ENCODE data around the gene HSD17B14.
"Not testable (repeated sequence)": the region's sequence is repeated elsewhere in the genome, so short reads cannot be mapped to it uniquely, and the experiment has no call there.

Gene HSD17B14

GRCh38 chr19:48806818-48807589, 29.3 kb downstream of the HSD17B14 start:
- peak; percentile 35 for DNase-seq
- in situ Hi-C loops (cut with HindIII; ENCODE audit: low pct_ligation_motif_present, low pct_unique_long_range_greater_than_20kb, low sequenced_read_pairs), result no loop called here

GRCh38 chr19:48806518-48806817, 29.8 kb downstream of the HSD17B14 start:
- in situ Hi-C loops (cut with HindIII; ENCODE audit: low pct_ligation_motif_present, low pct_unique_long_range_greater_than_20kb, low sequenced_read_pairs), result no loop called here
- DNase-seq, result no peak

- in situ Hi-C loops (cut with HindIII; ENCODE audit: low pct_ligation_motif_present, low pct_unique_long_range_greater_than_20kb, low sequenced_read_pairs), result no loop called here
- no peak for DNase-seq
Observed at GRCh38 chr19:48805452-48805851, 30.8 kb downstream of the HSD17B14 start.

- in situ Hi-C loops (cut with HindIII; ENCODE audit: low pct_ligation_motif_present, low pct_unique_long_range_greater_than_20kb, low sequenced_read_pairs), result no loop called here
- no peak for DNase-seq
Observed at GRCh38 chr19:48804496-48804895, 31.8 kb downstream of the HSD17B14 start.

GRCh38 chr19:48802623-48803022, 33.7 kb downstream of the HSD17B14 start:
- in situ Hi-C loops (cut with HindIII; ENCODE audit: low pct_ligation_motif_present, low pct_unique_long_range_greater_than_20kb, low sequenced_read_pairs), result no loop called here
- no peak for DNase-seq

GRCh38 chr19:48799358-48800300, 36.7 kb downstream of the HSD17B14 start:
- in situ Hi-C loops (cut with HindIII; ENCODE audit: low pct_ligation_motif_present, low pct_unique_long_range_greater_than_20kb, low sequenced_read_pairs), result no loop called here
- DNase-seq, result no peak

- DNase-seq, result no peak
- in situ Hi-C loops (cut with HindIII; ENCODE audit: low pct_ligation_motif_present, low pct_unique_long_range_greater_than_20kb, low sequenced_read_pairs), result no loop called here
Observed at GRCh38 chr19:48798937-48799336, 37.4 kb downstream of the HSD17B14 start.

GRCh38 chr19:48797103-48797502, 39.2 kb downstream of the HSD17B14 start:
- no peak for DNase-seq
- in situ Hi-C loops (cut with HindIII; ENCODE audit: low pct_ligation_motif_present, low pct_unique_long_range_greater_than_20kb, low sequenced_read_pairs), result no loop called here

- in situ Hi-C loops (cut with HindIII; ENCODE audit: low pct_ligation_motif_present, low pct_unique_long_range_greater_than_20kb, low sequenced_read_pairs), result no loop called here
- no peak for DNase-seq
Observed at GRCh38 chr19:48796298-48797083, 39.8 kb downstream of the HSD17B14 start.

- in situ Hi-C loops (cut with HindIII; ENCODE audit: low pct_ligation_motif_present, low pct_unique_long_range_greater_than_20kb, low sequenced_read_pairs), result no loop called here
Observed at GRCh38 chr19:48795685-48796070, 40.6 kb downstream of the HSD17B14 start.

GRCh38 chr19:48795055-48795684, 41.1 kb downstream of the HSD17B14 start:
- DNase-seq, result peak; percentile 87
- in situ Hi-C loops (cut with HindIII; ENCODE audit: low pct_ligation_motif_present, low pct_unique_long_range_greater_than_20kb, low sequenced_read_pairs), result no loop called here

More at GRCh38 chr19:48795685-48796070, 40.6 kb downstream of the HSD17B14 start:
- no peak for DNase-seq

- in situ Hi-C loops (cut with HindIII; ENCODE audit: low pct_ligation_motif_present, low pct_unique_long_range_greater_than_20kb, low sequenced_read_pairs), result no loop called here
- no peak for DNase-seq
Observed at GRCh38 chr19:48794291-48794690, 42.0 kb downstream of the HSD17B14 start.

GRCh38 chr19:48793271-48793670, 43.0 kb downstream of the HSD17B14 start:
- DNase-seq, result no peak
- in situ Hi-C loops (cut with HindIII; ENCODE audit: low pct_ligation_motif_present, low pct_unique_long_range_greater_than_20kb, low sequenced_read_pairs), result no loop called here

GRCh38 chr19:48787331-48787730, 49.0 kb downstream of the HSD17B14 start:
- DNase-seq; in situ Hi-C loops (cut with HindIII; ENCODE audit: low pct_ligation_motif_present, low pct_unique_long_range_greater_than_20kb, low sequenced_read_pairs): not testable (repeated sequence)

GRCh38 chr19:48786422-48786821, 49.9 kb downstream of the HSD17B14 start:
- in situ Hi-C loops (cut with HindIII; ENCODE audit: low pct_ligation_motif_present, low pct_unique_long_range_greater_than_20kb, low sequenced_read_pairs); DNase-seq: not testable (repeated sequence)

GRCh38 chr19:48784527-48784926, 51.8 kb downstream of the HSD17B14 start:
- in situ Hi-C loops (cut with HindIII; ENCODE audit: low pct_ligation_motif_present, low pct_unique_long_range_greater_than_20kb, low sequenced_read_pairs), result no loop called here
- DNase-seq, result no peak

- in situ Hi-C loops (cut with HindIII; ENCODE audit: low pct_ligation_motif_present, low pct_unique_long_range_greater_than_20kb, low sequenced_read_pairs), result no loop called here
- DNase-seq, result peak; percentile 41
Observed at GRCh38 chr19:48780631-48781391, 55.5 kb downstream of the HSD17B14 start.

GRCh38 chr19:48779636-48780035, 56.7 kb downstream of the HSD17B14 start:
- no peak for DNase-seq
- in situ Hi-C loops (cut with HindIII; ENCODE audit: low pct_ligation_motif_present, low pct_unique_long_range_greater_than_20kb, low sequenced_read_pairs), result no loop called here

Data from ACHN (cell line).